GM19239 (cell line): ENCODE results near the gene EVL.
"Not testable (repeated sequence)": the region's sequence is repeated elsewhere in the genome, so short reads cannot be mapped to it uniquely, and the experiment has no call there.

Experiments used
- DNase-seq: peaks from one replicate; pipeline ENCODE4 v3.0.0; 2011; ENCODE audit warnings: low spot score; ENCODE audit not compliant: insufficient read length
- FAIRE-seq: peaks from 2 replicates; lab custom pipeline; 2011; peaks lifted over from hg19 to GRCh38; lab: Jason Lieb, UNC

EVL gene

DNA sequence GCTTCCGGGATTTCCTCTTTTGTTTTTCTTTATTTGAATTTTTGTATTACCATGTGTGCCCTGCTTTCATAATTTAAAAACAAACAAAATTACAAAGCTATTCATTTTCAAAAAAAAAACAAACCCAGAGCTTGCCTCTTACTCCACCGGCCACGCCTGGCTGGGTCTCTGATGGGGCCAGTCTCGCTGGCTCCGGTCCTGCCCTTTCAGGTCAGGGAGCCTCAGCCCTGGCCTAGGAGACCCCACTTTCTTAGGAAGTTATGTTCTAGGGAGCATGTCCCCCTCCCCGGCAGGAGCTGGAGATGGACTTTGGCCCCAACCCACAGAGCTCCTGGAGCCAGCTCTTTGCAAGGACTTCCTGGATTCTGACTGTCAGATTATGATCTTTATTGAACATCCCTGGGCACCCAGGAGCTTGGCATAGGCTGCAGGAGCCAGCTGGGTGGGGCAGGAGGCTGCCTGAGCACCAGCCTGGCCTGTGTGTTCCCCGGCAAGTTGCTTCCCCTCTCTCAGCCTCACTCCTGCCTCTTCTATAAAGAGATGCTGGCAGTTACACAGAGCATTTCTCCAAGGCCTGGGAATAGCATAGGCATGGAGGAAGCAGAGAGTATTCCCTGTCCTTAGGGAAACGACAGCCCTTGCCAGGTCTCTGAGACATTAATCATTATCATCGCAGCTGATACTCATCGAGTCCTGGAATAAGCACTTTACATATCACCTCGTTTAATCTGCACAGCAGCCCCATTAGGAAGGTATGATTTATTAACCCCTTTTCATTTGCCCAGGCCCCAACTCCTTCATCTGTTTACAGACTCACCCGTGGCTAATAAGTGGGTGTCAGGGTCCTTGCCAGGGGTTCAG is 90.8 kb downstream of the EVL start:
- DNase-seq (no peak), FAIRE-seq (no peak)

DNA sequence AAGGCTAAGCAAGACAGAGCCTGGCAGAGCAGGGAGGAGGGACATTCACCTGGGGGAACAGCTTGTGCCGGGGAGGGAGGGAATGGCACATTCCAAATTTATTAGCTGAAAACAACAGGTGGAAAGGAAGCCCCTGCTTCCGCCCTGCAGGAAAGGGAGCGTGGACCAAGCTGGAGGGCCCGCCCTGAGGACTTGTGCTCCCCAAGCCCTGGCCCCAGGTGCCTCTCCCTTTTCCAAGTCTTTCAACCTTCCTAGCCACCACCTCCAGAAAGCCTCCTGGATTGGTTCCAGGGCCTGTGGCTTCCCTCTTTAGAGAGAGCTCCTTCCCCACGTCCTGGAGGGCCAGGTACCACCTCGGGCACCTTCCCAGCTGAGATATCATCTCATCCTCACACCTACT is 91.6 kb downstream of the EVL start:
- FAIRE-seq (no peak), DNase-seq (no peak)

DNA sequence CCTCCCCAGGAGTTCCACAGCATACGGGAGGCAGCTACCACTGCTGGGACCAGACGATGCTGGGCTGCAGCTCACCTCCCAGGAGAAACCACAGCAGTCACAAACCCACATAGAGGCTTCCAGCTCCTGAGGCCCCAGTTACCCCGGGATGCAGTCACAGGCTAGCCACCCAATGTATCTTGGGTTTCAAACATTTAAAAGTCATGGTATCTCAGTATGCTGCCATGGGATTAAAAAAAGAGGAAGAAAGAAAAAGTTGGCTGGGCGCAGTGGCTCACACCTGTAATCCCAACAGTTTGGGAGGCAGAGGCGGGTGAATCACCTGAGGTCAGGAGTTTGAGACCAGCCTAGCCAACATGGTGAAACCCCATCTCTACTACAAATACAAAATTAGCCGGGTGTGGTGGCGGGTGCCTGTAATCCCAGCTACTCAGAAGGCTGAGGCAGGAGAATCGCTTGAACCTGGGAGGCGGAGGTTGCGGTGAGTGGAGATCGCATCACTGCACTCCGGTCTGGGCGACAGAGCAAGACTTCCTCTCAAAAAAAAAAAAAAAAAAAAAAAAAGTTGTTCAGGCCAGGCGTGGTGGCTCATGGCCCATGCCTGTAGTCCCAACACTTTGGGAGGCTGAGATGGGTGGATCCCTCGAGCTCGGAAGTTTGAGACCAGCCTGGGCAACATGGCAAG is 92.5 kb downstream of the EVL start:
- DNase-seq, FAIRE-seq: not testable (repeated sequence)

DNA sequence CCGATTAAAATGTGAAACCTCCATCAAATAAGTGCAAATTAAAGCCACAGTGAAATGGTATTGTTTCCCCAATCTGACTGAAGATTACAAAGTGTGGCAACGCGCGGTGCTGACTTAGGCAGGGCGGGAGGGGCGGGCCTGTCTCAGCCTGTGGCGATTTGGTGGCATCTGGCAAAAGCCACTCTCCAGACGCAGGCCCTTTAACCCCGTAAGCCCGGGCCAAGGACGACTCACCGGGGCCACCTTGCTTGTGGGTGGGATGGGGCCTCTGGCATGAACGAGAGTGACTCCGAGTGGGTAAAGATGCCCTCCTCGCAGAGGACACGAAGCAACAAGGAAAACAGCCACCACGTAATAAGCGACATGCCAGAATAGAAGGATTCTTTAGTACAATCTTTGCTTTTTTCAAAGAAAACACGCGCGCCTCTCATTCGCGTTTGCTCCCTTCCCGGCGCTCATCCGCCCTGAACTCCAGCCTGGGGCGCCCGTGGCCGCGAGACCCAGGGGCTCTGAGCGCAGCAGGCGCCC is 93.4 kb downstream of the EVL start:
- DNase-seq (no peak), FAIRE-seq (no peak)

DNA sequence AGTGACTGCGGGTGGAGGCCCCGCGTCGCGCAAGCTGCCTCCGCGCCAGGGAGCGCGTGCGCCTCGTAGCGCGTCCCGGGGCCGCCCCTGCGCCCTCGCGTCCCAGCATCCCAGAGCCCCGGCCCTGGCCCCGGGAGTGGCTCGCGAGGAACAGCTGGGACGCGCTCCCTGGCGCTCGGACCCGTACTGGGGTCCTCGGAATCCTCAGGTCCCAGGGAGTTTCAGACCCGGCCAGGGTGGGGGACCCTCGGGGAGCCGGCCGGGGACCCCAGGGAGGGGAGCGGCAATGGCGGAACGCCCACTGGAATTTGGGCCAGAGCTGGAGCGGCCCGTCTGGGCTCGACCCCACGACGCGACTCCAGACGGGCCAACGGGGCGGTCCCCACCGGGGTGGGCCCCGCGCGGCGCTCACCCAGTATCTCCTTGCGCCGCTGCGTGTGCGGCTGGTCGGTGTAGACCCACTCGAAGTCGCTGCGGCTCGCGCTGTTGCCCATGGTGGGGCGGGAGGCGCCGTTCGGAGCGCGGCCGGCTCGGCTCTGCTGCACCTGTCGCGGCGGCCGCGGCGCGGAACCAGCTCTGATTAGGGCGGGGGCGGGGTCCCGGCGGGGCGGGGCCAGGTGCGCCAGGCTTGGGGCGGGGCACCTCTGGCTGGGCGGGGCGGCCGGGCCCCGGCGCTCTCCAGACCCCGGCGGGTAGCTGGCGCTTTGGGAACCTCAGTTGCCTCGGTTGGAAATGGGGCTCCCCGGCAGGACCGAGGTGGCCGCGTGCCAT is 94.1 kb downstream of the EVL start, which contains the start of gene DEGS2:
Gene DEGS2 (minus strand): TSS at position 552 of the 771 bp plus-strand sequence. CDS start 58 bp downstream, at position 494.
- DNase-seq (peak; percentile 72), FAIRE-seq (no peak)

DNA sequence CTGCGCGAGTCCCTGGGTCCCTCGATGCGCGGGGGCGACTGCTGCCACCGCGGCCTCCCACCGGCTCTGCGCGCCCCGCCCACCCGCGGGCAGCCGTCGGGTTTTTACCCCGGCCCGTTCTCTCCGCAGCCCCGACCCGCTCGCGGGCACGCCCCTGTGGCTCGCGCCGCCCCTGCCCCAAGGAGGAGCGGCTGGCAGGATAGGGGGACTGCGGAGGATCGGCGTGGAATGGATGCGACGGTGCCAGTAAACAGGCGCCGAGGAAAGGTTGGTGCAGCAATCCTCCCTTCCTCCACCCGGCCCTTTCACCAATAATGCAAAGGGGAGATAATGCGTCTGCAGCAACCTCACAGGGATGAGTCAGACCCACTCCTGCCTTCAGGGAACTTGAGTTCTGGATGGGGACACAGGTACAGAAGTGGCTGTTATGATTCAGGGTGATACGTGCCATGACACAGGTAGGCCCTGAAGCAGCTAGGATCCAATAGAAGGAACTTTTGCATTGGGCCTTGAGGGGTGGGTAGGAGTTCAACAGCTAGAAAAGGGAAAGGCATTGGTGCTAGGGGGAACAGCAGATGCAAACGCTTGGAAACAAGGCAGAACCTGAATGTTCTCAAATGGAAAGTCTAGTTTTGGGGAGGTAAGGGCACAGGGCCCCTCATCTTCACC is 94.8 kb downstream of the EVL start:
- FAIRE-seq (no peak), DNase-seq (no peak)

DNA sequence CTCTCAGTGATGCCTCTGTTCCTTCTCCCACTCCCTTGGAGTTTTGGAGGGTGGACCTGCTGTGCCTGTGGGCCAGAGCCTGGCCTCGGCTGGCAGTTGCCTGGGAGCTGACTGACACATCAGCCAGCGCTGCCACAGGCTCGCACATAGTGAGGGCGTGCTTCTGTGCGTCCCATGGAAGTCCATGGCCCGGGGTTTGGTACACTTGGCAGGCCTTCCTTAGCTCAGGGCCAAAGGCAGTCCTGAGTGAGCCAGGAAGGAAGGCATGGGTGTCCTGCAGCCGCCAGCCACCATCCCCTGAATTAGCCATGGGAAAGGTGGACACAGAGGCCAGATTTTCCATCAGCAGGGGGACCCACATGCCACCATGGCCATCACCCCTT is 95.3 kb downstream of the EVL start:
- no peak for DNase-seq
- FAIRE-seq: no peak

DNA sequence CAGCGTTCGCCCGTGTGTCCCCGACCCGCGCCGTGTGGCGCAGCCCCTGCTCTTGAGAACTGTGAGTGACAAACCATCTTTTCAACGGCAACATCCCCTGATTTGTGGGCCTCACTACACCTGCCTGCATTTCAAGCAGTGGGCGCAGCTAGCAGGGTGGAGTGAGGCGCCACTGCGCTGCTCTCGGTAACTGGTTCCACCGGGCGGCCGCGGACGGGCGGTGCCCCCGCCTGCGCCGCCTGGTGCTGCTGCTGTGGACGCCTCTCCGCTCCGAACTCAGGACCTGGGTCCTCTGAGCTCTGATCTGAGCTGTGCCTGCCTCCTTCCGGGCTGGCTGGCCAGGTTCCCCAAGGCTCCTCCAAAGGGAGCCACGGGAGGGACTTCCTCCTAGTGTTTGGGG is 100.2 kb downstream of the EVL start:
- DNase-seq: no peak

DNA sequence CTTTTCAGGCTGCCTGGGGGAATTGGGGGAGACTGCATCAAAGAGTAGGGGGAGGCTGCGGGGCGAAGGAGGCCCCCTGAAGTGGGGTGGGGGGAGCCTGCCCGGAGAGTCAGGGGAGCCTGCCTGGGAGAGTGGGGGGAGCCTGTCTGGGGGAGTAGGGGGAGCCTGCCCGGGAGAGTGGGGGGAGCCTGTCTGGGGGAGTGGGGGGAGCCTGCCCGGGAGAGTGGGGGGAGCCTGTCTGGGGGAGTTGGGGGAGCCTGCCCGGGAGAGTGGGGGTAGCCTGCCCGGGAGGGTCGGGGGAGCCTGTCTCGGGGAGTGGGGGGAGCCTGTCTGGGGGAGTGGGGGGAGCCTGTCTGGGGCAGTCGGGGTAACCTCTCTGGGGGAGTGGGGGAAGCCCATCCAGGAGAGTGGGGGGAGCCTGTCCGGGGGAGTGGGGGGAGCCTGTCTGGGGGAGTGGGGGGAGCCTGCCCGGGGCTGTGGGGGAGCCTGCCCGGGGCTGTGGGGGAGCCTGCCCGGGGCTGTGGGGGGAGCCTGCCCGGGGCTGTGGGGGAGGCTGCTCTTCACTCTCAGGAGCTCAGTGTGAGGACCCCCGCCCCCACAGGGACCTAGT is 100.7 kb downstream of the EVL start:
- no peak for DNase-seq
- no peak for FAIRE-seq

More for the DNA sequence above, 100.2 kb downstream of the EVL start:
- no peak for FAIRE-seq

DNA sequence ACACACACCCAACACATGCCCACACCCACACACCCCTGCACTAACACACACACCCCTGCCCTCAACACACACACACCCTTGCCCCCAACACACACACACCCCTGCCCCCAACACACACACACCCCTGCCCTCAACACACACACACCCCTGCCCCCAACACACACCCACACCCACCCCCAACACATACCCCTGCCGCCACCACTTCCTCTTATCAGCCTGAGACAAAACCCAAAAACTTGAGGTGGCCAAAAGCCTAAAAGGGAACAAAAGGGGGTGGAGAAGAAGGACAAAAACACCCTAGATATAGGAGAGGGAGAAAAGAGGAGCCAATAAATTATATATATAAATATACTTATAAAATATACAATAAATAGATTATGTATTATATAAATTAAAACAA is 103.3 kb downstream of the EVL start:
- DNase-seq: no peak

DNA sequence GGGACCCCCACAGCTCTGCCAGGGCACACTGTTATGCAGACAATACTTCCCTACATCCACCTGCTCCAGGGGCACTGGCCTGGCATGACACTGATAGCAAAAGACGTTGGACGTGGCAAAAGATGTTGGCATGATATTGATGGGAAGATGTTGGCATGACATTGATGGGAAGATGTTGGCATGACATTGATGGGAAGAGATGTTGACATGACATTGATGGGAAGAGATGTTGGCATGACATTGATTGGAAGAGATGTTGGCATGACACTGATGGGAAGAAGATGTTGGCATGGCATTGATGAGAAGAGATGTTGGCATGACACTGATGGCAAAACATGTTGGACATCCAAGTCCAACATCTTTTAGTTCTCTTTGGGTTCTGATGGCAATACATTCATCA is 105.7 kb downstream of the EVL start:
- FAIRE-seq: no peak
- no peak for DNase-seq

More for the DNA sequence above, 103.3 kb downstream of the EVL start:
- FAIRE-seq: no peak

DNA sequence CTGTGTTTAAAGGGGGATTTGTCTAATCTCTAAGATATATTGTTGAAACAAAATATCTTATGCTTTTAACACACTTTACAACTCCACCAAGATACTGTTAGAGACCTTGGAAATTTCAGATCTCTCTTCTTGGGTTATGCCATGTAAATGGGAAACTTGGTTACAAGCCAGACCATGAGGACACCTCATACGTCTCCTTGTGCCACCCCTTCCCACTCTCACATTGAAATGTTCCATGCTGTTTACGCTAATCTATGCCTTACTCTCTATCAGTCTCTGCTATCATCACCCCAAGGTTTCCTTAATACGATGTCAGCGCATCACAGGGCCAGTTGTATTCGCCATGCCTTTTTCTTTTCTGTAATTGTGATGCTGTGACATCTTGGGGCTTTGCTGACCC is 107.6 kb downstream of the EVL start:
- DNase-seq (no peak), FAIRE-seq (no peak)

DNA sequence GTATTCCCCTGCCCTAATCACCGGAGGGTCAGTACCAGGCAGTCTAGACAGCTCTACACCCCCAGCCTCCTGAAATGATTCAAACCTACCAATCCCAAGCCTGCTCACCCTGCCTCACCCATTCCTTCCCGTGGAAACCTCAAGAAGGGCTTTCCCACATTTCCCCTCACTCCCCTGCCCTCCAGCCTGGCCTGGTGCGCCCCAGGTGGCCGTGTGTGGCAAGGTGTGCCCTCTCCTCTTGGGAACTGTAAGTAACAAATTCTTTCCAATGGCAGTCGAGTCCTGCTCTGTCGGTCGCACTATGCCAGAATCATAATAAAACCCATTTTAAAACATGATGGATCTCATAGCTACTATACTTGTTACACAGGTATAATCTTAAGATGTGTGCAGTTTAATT is 108.1 kb downstream of the EVL start:
- DNase-seq (no peak), FAIRE-seq (no peak)

DNA sequence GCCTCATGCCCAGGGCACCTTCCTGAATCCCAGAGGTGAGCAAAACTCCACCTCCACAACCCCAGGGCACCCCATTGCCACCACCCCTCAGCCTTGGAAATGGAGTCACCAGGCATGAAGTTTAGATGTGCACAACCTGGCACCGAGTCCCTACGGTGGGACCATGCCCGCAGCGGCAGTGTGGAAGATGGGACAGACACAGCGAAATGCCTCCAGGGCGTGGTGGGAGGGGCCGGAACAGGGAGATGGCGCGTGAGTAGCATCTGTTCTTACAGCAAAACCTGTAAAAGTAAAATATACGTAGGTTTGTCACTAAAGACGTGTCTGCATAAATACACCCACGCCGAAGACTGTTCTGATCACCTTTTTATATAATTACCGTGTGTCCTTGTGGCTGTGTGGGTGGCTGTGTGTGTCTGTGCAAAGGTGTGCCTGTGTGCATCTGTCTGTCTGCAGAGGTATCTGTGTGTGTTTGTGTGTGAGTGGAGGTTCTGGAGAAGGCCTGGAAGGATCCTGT is 111.6 kb downstream of the EVL start:
- DNase-seq: no peak
- FAIRE-seq: no peak

DNA sequence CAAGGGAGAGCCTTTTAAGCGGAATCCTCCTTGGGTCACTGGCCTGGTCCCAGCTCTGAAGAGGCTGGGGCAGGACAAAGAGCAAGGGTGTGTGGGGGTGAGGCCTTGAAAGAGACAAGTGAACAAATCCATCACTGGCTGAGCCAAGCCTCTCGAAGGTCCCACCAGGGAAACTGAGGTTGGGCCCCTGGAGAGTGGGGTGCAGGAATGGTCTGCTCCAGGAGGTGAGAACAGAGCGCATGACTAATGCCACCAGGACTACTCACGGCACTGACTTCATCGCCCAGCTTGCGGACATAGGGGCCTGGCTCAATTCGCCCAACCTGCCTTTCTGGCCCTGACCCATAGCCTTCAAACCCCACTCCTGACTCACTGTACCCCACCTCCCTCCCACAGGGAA is 113.5 kb downstream of the EVL start:
- no peak for DNase-seq
- FAIRE-seq: no peak

DNA sequence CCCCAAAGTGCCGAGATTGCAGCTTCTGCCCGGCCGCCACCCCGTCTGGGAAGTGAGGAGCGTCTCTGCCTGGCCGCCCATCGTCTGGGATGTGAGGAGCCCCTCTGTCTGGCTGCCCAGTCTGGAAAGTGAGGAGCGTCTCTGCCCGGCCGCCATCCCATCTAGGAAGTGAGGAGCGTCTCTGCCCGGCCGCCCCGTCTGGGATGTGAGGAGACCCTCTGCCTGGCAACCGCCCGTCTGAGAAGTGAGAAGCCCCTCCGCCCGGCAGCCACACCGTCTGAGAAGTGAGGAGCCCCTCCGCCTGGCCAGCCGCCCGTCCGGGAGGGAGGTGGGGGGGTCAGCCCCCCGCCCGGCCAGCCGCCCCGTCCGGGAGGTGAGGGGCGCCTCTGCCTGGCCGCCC is 115.4 kb downstream of the EVL start:
- not testable (repeated sequence) for FAIRE-seq, DNase-seq

DNA sequence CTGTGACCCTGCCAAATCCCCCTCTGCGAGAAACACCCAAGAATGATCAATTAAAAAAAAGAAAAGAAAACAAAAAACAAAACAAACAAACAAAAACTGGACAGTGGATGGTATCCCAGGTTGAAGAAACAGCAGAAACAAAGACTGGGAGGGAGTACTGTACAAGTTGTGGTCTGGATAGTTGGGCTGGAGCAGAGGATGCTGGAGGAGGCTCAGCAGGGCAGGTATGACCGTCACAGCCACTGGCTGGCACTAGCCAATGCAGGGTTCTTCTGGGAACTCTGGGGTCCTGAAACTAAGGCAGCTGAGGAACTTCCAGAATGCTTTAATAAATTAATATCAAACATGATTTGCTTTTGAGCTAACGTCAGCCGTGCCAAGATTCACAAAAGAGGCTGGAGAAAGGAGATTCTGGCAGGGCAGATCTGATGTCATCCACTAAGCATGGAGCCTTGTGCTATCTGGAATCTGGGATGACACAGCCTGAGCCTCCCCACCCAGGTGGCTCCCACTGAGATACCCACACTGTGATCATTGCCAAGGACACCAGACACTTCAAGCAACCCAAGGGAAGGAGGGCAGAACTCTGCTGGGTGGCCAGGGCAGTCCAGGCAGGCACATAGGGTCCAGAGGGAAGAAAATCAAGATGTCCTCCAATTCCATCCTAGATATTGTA is 116.8 kb downstream of the EVL start:
- FAIRE-seq, DNase-seq: not testable (repeated sequence)

DNA sequence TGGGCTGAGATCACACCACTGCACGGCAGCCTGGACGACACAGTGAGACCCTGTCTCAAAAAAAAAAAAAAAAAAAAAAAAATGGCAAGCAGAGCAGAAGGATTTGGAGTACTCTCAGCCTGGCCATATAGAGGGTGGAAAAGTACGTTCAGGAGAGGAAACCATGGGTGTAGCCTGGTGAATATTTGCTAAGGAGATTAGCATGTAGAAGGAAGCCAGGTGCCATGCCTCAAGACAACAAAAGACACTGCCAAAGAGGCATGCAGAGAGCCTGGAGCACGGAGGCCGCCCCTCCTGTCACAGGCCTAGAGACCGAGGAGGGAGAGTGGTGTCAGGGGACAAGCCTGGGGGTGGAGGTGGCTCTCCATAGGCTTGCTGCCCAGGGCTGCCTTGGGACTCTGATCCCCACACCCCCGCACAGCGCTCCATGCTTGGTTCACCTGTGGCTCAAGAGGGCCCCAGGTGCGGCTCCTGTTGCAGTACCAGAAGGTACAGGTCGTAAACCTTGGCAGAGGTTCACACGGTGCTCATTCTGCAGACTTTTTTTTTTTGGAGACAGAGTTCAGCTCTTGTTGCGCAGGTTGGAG is 122.1 kb downstream of the EVL start:
- FAIRE-seq (no peak), DNase-seq (no peak)
